GM12878 (cell line): ENCODE data around the gene NR1I2. TPM values are rescaled to one million over a fixed set of nuclear protein-coding genes. Genes with fewer than 3 reads are reported as not detected.

Source experiments
- ATAC-seq: fragments of 200-7000 bp; cut with Tn5 transposase; 3 replicates; pipeline ENCODE4 v1.9.1; 2020; ENCODE audit warnings: mild to moderate bottlenecking, moderate library complexity
- BruUV-seq: library from RNA; stranded (reverse); fragments of 400-500 nt; replicated peaks from 2 replicates; lab custom pipeline; 2021; lab: Mats Ljungman, UMichigan
- CTCF ChIA-PET: fragments of 300-600 bp; sonication (Branson Sonifier 250); formaldehyde crosslinking; extraction: SDS; loops from one replicate; lab custom pipeline; 2021; ENCODE audit warnings: inconsistent platforms; lab: Yijun Ruan, JAX
- POLR2A ChIA-PET: fragments of 350-600 bp; formaldehyde crosslinking; extraction: SDS; loops from one replicate; lab custom pipeline; 2021; ENCODE audit warnings: inconsistent platforms; lab: Charles Lee
- RAD21 ChIA-PET: fragments of 300-600 bp; sonication (Branson Sonifier 250); formaldehyde crosslinking; loops from one replicate; lab custom pipeline; 2023; ENCODE audit warnings: antibody characterized with exemption; ENCODE audit not compliant: unreplicated experiment; lab: Charles Lee
- SMC1A ChIA-PET: fragments of 300-600 bp; sonication (Branson Sonifier 250); formaldehyde crosslinking; loops from one replicate; lab custom pipeline; 2023; ENCODE audit not compliant: unreplicated experiment, uncharacterized antibody; lab: Charles Lee
- DNase-seq: peaks from one replicate; pipeline ENCODE4 v3.0.0-alpha.2; 2011; ENCODE audit warnings: low read depth, low spot score
- FAIRE-seq: peaks from 3 replicates; lab custom pipeline; 2011; peaks lifted over from hg19 to GRCh38; lab: Jason Lieb, UNC
- H2AFZ ChIP-seq: 2 replicates; pipeline ENCODE4 v1.6.0; 2011; ENCODE audit warnings: low read depth, low read length, control low read depth; ENCODE audit not compliant: control insufficient read depth
- H3K27ac ChIP-seq: 2 replicates; pipeline ENCODE4 v1.5.1; 2011; ENCODE audit warnings: control low read depth; ENCODE audit not compliant: control insufficient read depth, insufficient read depth
- H3K27me3 ChIP-seq, 2 experiments: replicated peaks in 1 of 2; 2 replicates each; pipeline versions ENCODE4 v1.6.0 to v1.6.1; 2011; ENCODE audit warnings: low read length in 1 of 2; ENCODE audit not compliant: control insufficient read depth in 2 of 2, insufficient read depth in 2 of 2
- H3K36me3 ChIP-seq, 2 experiments: 2 replicates each; pipeline ENCODE4 v1.5.1; 2011; ENCODE audit warnings: low read length in 1 of 2; ENCODE audit not compliant: control insufficient read depth in 2 of 2, insufficient read depth in 2 of 2
- H3K4me1 ChIP-seq: 2 replicates; pipeline ENCODE4 v1.6.1; 2011; ENCODE audit warnings: mild to moderate bottlenecking, low read length, moderate library complexity, mixed read lengths; ENCODE audit not compliant: control insufficient read depth, insufficient read depth
- H3K4me2 ChIP-seq: 2 replicates; pipeline ENCODE4 v1.6.0; 2011; ENCODE audit warnings: control low read depth; ENCODE audit not compliant: control insufficient read depth, insufficient read depth
- H3K4me3 ChIP-seq: fragments of 200-600 bp; sonication (generic); 2 replicates; pipeline ENCODE4 v1.5.1; 2016
- H3K79me2 ChIP-seq: 2 replicates; pipeline ENCODE4 v1.6.0; 2011; ENCODE audit warnings: low read length; ENCODE audit not compliant: control insufficient read depth, insufficient read depth
- H3K9ac ChIP-seq: 2 replicates; pipeline ENCODE4 v1.8.0; 2011; ENCODE audit warnings: low read length, control low read depth, mixed read lengths; ENCODE audit not compliant: control insufficient read depth, insufficient read depth
- H3K9me3 ChIP-seq: replicated peaks from 3 replicates; pipeline ENCODE4 v1.5.1; 2011; ENCODE audit warnings: mild to moderate bottlenecking, low read length; ENCODE audit not compliant: control insufficient read depth, insufficient read depth
- H4K20me1 ChIP-seq: 2 replicates; pipeline ENCODE4 v1.6.0; 2011; ENCODE audit not compliant: control insufficient read depth, insufficient read depth
- FOXK2 ChIP-seq: fragments of 450-650 bp; IDR thresholded peaks from 2 replicates; pipeline ENCODE4 v1.6.1; 2017; ENCODE audit warnings: mild to moderate bottlenecking, moderate library complexity
- HDGF ChIP-seq: fragments of 450-650 bp; IDR thresholded peaks from 2 replicates; pipeline ENCODE4 v1.6.1; 2016; ENCODE audit warnings: antibody characterized with exemption
- LARP7 ChIP-seq: fragments of 450-650 bp; IDR thresholded peaks from 2 replicates; pipeline ENCODE4 v1.6.1; 2017; ENCODE audit warnings: mild to moderate bottlenecking
- NR2C2 ChIP-seq: IDR thresholded peaks from 2 replicates; pipeline ENCODE4 v1.6.1; 2011; ENCODE audit warnings: borderline replicate concordance, low read depth; ENCODE audit not compliant: control insufficient read depth, insufficient read length
- PBX3 ChIP-seq: IDR thresholded peaks from 2 replicates; pipeline ENCODE4 v1.6.1; 2011; ENCODE audit warnings: mild to moderate bottlenecking, low read depth, low read length, moderate library complexity; ENCODE audit not compliant: insufficient replicate concordance
- RELA ChIP-seq: fragments of 450-650 bp; IDR thresholded peaks from 2 replicates; pipeline ENCODE4 v1.8.0; 2014; ENCODE audit warnings: borderline replicate concordance; ENCODE audit not compliant: partially characterized antibody
- SMAD1 ChIP-seq: fragments of 450-650 bp; IDR thresholded peaks from 2 replicates; pipeline ENCODE4 v1.6.1; 2018; ENCODE audit warnings: mild to moderate bottlenecking, low read depth; ENCODE audit not compliant: partially characterized antibody
- SREBF2 ChIP-seq: IDR thresholded peaks from 2 replicates; pipeline ENCODE4 v1.6.1; 2012; ENCODE audit warnings: mild to moderate bottlenecking, low read length
- ZNF274 ChIP-seq: IDR thresholded peaks from one replicate; pipeline ENCODE4 v1.8.0; 2011; ENCODE audit not compliant: insufficient read length, insufficient read depth
- ZZZ3 ChIP-seq: IDR thresholded peaks from 2 replicates; pipeline ENCODE4 v1.6.1; 2011; ENCODE audit warnings: low read depth; ENCODE audit not compliant: control insufficient read depth, insufficient read length
- WGBS: methylation state at CpG from one replicate; pipeline ENCODE4 v1.1.6; 2016; ENCODE audit warnings: low lambda C conversion rate; ENCODE audit not compliant: insufficient replicate concordance, insufficient coverage; ENCODE audit errors: missing lambda C conversion rate; 5-methylcytosine and 5-hydroxymethylcytosine counted together
- in situ Hi-C: fragments of 300-500 bp; cut with MboI; formaldehyde crosslinking; loops from 9 replicates; pipeline ENCODE4 v1.14.3; 2018; ENCODE audit warnings: mixed read lengths
- intact Hi-C: fragments of 100-400 bp; cut with micrococcal nuclease; formaldehyde crosslinking; loops from one replicate; pipeline ENCODE4 v1.14.2; 2022; ENCODE audit not compliant: unreplicated experiment
- polyA plus RNA-seq, 11 experiments: library from polyadenylated mRNA; depleted of rRNA in 4 of 11; unstranded in 6 of 11; stranded (reverse) in 5 of 11; fragments of >200 nt; fragmentation: Nextera tagmentation in 4 of 11; fragmentation: Illumina TruSeq in 1 of 11; extraction: Ambion mirVana in 4 of 11; extraction: Trizol in 1 of 11; gene quantifications; 1 replicate in 1 of 11; 2 replicates in 10 of 11; pipeline versions ENCODE4 v1.2.1 to v1.2.3, GENCODE V29; 2011 to 2016; ENCODE audit warnings: inconsistent platforms in 2 of 11, missing spikeins in 2 of 11, low read depth in 1 of 11
- total RNA-seq, 4 experiments: library from RNA; depleted of rRNA in 3 of 4; stranded (reverse); fragments of >200 nt in 3 of 4; fragmentation: Illumina TruSeq in 1 of 4; extraction: Trizol in 1 of 4; gene quantifications; 2 replicates each; pipeline versions ENCODE4 v1.2.1 to v1.2.3, GENCODE V29; 2013 to 2021

NR1I2 gene
- total and polyA plus RNA-seq, 10 of the 15 experiments (the other 5 are each of a cell fraction or from before 2014, with no cell fraction given) = 0.03 to 1.0 (median 0.39) TPM

GRCh38 chr3:119743921-119744320 is 38.0 kb upstream of the NR1I2 start:
- H3K4me2 ChIP-seq = no peak overlapping the region
- no peak overlapping the region for H3K9ac ChIP-seq
- no peak for TF ChIP-seq SMAD1
- TF ChIP-seq HDGF = no peak
- no peak for TF ChIP-seq ZZZ3
- TF ChIP-seq LARP7 = no peak
- peaks cover 3% of the 10 kb centered on the region; the same call in 1 of the 2 replicates for H3K4me1 ChIP-seq
- H3K4me3 ChIP-seq = no peak overlapping the region
- 92% methylated on average over 10 of the region's 10 CpGs for WGBS
- no peaks in the 10 kb centered on the region for H4K20me1 ChIP-seq
- FAIRE-seq (no peak), DNase-seq (no peak), ATAC-seq (no peak)
- SMC1A ChIA-PET = interaction anchor here (1.1 kb wide), 2 partner anchors 9 to 36 kb away, joined by 3 to 4 read pairs; no protein-coding TSS in a partner anchor
- H3K79me2 ChIP-seq = no peaks in the 10 kb centered on the region
- no peak overlapping the region for H3K27ac ChIP-seq
- no peaks in the 10 kb centered on the region for H3K9me3 ChIP-seq
- no peaks in the 10 kb centered on the region for H3K36me3 ChIP-seq
- BruUV-seq = no TSS peak
- in situ Hi-C loops = no loop called here
- RAD21 ChIA-PET = interaction anchor here (1.7 kb wide), 1 partner anchor 11 kb away, joined by 4 read pairs; no protein-coding TSS in a partner anchor
- intact Hi-C loops = no loop called here
- H2AFZ ChIP-seq = no peak overlapping the region
- CTCF ChIA-PET = interaction anchor here (0.8 to 1.6 kb wide), 4 partner anchors 18 to 143 kb away, joined by 3 to 4 read pairs (median 4); no protein-coding TSS in a partner anchor
- POLR2A ChIA-PET = no interaction called here
- H3K27me3 ChIP-seq = no peaks in the 10 kb centered on the region

- Histone ChIP-seq H3K9ac (no peak overlapping the region), H3K27ac (no peak overlapping the region), H3K4me3 (no peak overlapping the region), H3K4me2 (no peak overlapping the region), H3K36me3 (no peaks in the 10 kb centered on the region), H4K20me1 (no peaks in the 10 kb centered on the region), H3K79me2 (no peaks in the 10 kb centered on the region), H3K27me3 (no peaks in the 10 kb centered on the region), H3K4me1 (peaks cover 3% of the 10 kb centered on the region; the same call in 1 of the 2 replicates), H2AFZ (no peak overlapping the region), H3K9me3 (no peaks in the 10 kb centered on the region)
- CTCF ChIA-PET = interaction anchor here (0.6 kb wide), 1 partner anchor 207 kb away, joined by 3 read pairs; no protein-coding TSS in a partner anchor
- TF ChIP-seq SREBF2 (no peak), FOXK2 (no peak), RELA (no peak), ZNF274 (no peak), NR2C2 (no peak), PBX3 (no peak)
- POLR2A ChIA-PET = no interaction called here
- intact Hi-C loops (no loop called here), in situ Hi-C loops (no loop called here)
- RAD21 ChIA-PET = no interaction called here
- FAIRE-seq = no peak
- SMC1A ChIA-PET = no interaction called here
- DNase-seq = no peak
- WGBS = 68% methylated on average over 1 of the region's 1 CpG
- no TSS peak for BruUV-seq
- peak; percentile 57 for ATAC-seq
These were observed 36.0 kb upstream of the NR1I2 start for GRCh38 chr3:119745942-119746341.
